GM06990 (cell line): ENCODE results near the gene CRYBG2.
"Not testable (repeated sequence)": the region's sequence is repeated elsewhere in the genome, so short reads cannot be mapped to it uniquely, and the experiment has no call there.

Experiments used
- DNase-seq: peaks from one replicate; pipeline ENCODE4 v3.0.0-alpha.2; 2011; ENCODE audit not compliant: insufficient read length; ENCODE audit errors: extremely low read depth
- H3K27me3 ChIP-seq: replicated peaks from 2 replicates; pipeline ENCODE4 v1.6.0; 2011; ENCODE audit warnings: low read length; ENCODE audit not compliant: control insufficient read depth, insufficient read depth
- H3K36me3 ChIP-seq: 2 replicates; pipeline ENCODE4 v1.5.1; 2011; ENCODE audit warnings: low read length; ENCODE audit not compliant: control insufficient read depth, insufficient read depth
- H3K4me3 ChIP-seq: replicated peaks from 2 replicates; pipeline ENCODE4 v1.5.1; 2011; ENCODE audit warnings: low read depth, mild to moderate bottlenecking, control low read depth, low read length
- CTCF ChIP-seq: IDR thresholded peaks from 2 replicates; pipeline ENCODE4 v1.5.1; 2011; ENCODE audit warnings: low read length, control low read depth, mild to moderate bottlenecking, inconsistent platforms; ENCODE audit not compliant: insufficient read depth, poor library complexity, severe bottlenecking

Gene CRYBG2

GRCh38 chr1:26391450-26391849 is 37.5 kb upstream of the CRYBG2 start:
- H3K36me3 ChIP-seq = no peaks in the 10 kb centered on the region
- DNase-seq = no peak
- H3K27me3 ChIP-seq = no peaks in the 10 kb centered on the region
- TF ChIP-seq CTCF = peak; percentile 61
- no peak overlapping the region for H3K4me3 ChIP-seq

- DNase-seq = no peak
- TF ChIP-seq CTCF = no peak
- Histone ChIP-seq H3K27me3 (no peaks in the 10 kb centered on the region), H3K4me3 (no peak overlapping the region), H3K36me3 (no peaks in the 10 kb centered on the region)
These were observed 35.8 kb upstream of the CRYBG2 start for GRCh38 chr1:26389604-26390247.

GRCh38 chr1:26388791-26389445 is 35.0 kb upstream of the CRYBG2 start:
- Histone ChIP-seq H3K36me3 (no peaks in the 10 kb centered on the region), H3K27me3 (no peaks in the 10 kb centered on the region), H3K4me3 (no peak overlapping the region)
- TF ChIP-seq CTCF = no peak
- DNase-seq = no peak

- no peak for DNase-seq
- H3K36me3 ChIP-seq = no peaks in the 10 kb centered on the region
- no peak for TF ChIP-seq CTCF
These were observed 33.5 kb upstream of the CRYBG2 start for GRCh38 chr1:26387447-26387846.

GRCh38 chr1:26385063-26385462 is 31.1 kb upstream of the CRYBG2 start:
- not testable (repeated sequence) for H3K36me3 ChIP-seq, H3K27me3 ChIP-seq

More at GRCh38 chr1:26387447-26387846, 33.5 kb upstream of the CRYBG2 start:
- Histone ChIP-seq H3K27me3 (no peaks in the 10 kb centered on the region), H3K4me3 (no peak overlapping the region)

GRCh38 chr1:26384076-26384475 is 30.1 kb upstream of the CRYBG2 start:
- TF ChIP-seq CTCF = no peak
- Histone ChIP-seq H3K4me3 (no peak overlapping the region), H3K36me3 (no peaks in the 10 kb centered on the region), H3K27me3 (no peaks in the 10 kb centered on the region)
- no peak for DNase-seq

More at GRCh38 chr1:26385063-26385462, 31.1 kb upstream of the CRYBG2 start:
- DNase-seq, H3K4me3 ChIP-seq: not testable (repeated sequence)
